ENCODE measurements around the gene DTNB. TPM values are rescaled to one million over a fixed set of nuclear protein-coding genes. Genes with fewer than 3 reads are reported as not detected.

DTNB gene
- total and polyA plus RNA-seq, 9 donors = 8.0 to 24.9 (median 17.5) TPM

- 87 to 89% (median 89%) methylated on average over 3 of the region's 3 CpGs for WGBS, 3 donors
- Histone ChIP-seq H3K9me3 (no peaks in the 10 kb centered on the region), H3K4me1 (ENCODE audit: insufficient read depth) (peaks cover 5% of the 10 kb centered on the region), H3K27me3 (no peaks in the 10 kb centered on the region), H3K27ac (no peak overlapping the region), H3K36me3 (no peaks in the 10 kb centered on the region), H3K4me3 (no peak overlapping the region)
- DNase-seq = no peak
- intact Hi-C loops (cut with DNase I) = no loop called here
- TF ChIP-seq EP300 (IDR thresholded peaks at IDR 0.05) (no peak), CTCF (IDR thresholded peaks at IDR 0.05) (no peak), POLR2A (IDR thresholded peaks at IDR 0.05) (no peak)
Measured at GRCh38 chr2:25623361-25623760, 50.0 kb downstream of the DTNB start.

- intact Hi-C loops (cut with DNase I) = no loop called here
- 24 to 29% (median 27%) methylated on average over 4 of the region's 4 CpGs for WGBS, 3 donors
- DNase-seq = peak in 4 of 5 donors; percentile 21 to 60 (median 30)
- Histone ChIP-seq H3K4me1 (ENCODE audit: insufficient read depth) (peaks cover 5% of the 10 kb centered on the region), H3K27ac (no peak overlapping the region), H3K36me3 (no peaks in the 10 kb centered on the region), H3K9me3 (no peaks in the 10 kb centered on the region), H3K27me3 (no peaks in the 10 kb centered on the region), H3K4me3 (no peak overlapping the region)
- TF ChIP-seq CTCF (IDR thresholded peaks at IDR 0.05) (no peak), EP300 (IDR thresholded peaks at IDR 0.05) (no peak), POLR2A (IDR thresholded peaks at IDR 0.05) (no peak)
Measured at GRCh38 chr2:25620711-25621110, 52.7 kb downstream of the DTNB start.

GRCh38 chr2:25620077-25620476 lies 53.3 kb downstream of the DTNB start:
- Histone ChIP-seq H3K4me3 (no peak overlapping the region), H3K9me3 (no peaks in the 10 kb centered on the region), H3K27ac (no peak overlapping the region), H3K27me3 (no peaks in the 10 kb centered on the region), H3K36me3 (no peaks in the 10 kb centered on the region), H3K4me1 (ENCODE audit: insufficient read depth) (peaks cover 5% of the 10 kb centered on the region)
- intact Hi-C loops (cut with DNase I) = no loop called here
- DNase-seq = no peak
- 63 to 69% (median 63%) methylated on average over 5 of the region's 5 CpGs for WGBS, 3 donors
- TF ChIP-seq CTCF (IDR thresholded peaks at IDR 0.05) = no peak
- no peak for TF ChIP-seq EP300 (IDR thresholded peaks at IDR 0.05)
- TF ChIP-seq POLR2A (IDR thresholded peaks at IDR 0.05) = no peak

- Histone ChIP-seq H3K4me3 (no peak overlapping the region), H3K27ac (peak overlapping the region in 1 of 2 donors; percentile 41)
Measured at GRCh38 chr2:25619185-25619584, 54.2 kb downstream of the DTNB start.

More at GRCh38 chr2:25619185-25619584, 54.2 kb downstream of the DTNB start:
- 24 to 35% (median 32%) methylated on average over 4 of the region's 4 CpGs for WGBS, 3 donors
- H3K36me3 ChIP-seq = no peaks in the 10 kb centered on the region
- TF ChIP-seq EP300 (IDR thresholded peaks at IDR 0.05) (no peak), CTCF (IDR thresholded peaks at IDR 0.05) (no peak), POLR2A (IDR thresholded peaks at IDR 0.05) (no peak)
- no peak for DNase-seq
- no peaks in the 10 kb centered on the region for H3K27me3 ChIP-seq
- intact Hi-C loops (cut with DNase I) = loop anchor here in 1 of 4 donors (10.0 kb wide), 1 partner anchor 46 kb away; no protein-coding TSS in a partner anchor
- peaks cover 5% of the 10 kb centered on the region for H3K4me1 ChIP-seq (ENCODE audit: insufficient read depth)
- no peaks in the 10 kb centered on the region for H3K9me3 ChIP-seq

Data from ovary (tissue), 9 donors.